Epithelial cell of esophagus (primary cell): Measurements from ENCODE around the gene SRRM5.
"Not testable (repeated sequence)": the region's sequence is repeated elsewhere in the genome, so short reads cannot be mapped to it uniquely, and the experiment has no call there.

Source experiments
- DNase-seq: peaks from one replicate; pipeline ENCODE4 v3.0.0; 2010; ENCODE audit warnings: low read depth
- H3K4me3 ChIP-seq: 2 replicates; pipeline ENCODE4 v1.5.1; 2011; ENCODE audit warnings: mild to moderate bottlenecking, low read length, control low read depth
- CTCF ChIP-seq: IDR thresholded peaks from 2 replicates; pipeline ENCODE4 v1.5.1; 2011; ENCODE audit warnings: low read depth, mild to moderate bottlenecking, low read length, control low read depth, inconsistent platforms; ENCODE audit not compliant: insufficient read depth; ENCODE audit errors: missing control alignments

Gene SRRM5

DNA sequence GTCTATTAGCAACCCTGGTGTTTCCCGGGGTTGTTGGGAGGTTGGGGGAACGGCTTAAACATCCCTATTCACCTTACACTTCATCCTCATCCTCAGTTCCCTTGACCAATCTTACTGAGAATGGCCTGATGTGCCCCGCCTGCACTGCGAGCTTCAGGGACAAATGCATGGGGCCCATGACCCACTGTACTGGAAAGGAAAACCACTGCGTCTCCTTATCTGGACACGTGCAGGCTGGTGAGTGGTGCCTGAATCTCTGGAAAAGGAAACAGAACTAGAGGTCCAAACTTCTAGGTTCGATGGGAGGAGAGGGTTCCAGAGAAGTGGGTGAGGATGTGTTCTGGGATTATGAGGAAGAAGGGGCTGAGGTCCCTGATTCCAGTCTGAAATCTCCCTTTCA lies 30.4 kb upstream of the SRRM5 start:
- TF ChIP-seq CTCF = no peak
- no peak overlapping the region for H3K4me3 ChIP-seq
- no peak for DNase-seq

GRCh38 chr19:43582495-43582894 lies 29.4 kb upstream of the SRRM5 start:
- DNase-seq = no peak
- TF ChIP-seq CTCF = no peak
- no peak overlapping the region for H3K4me3 ChIP-seq

GRCh38 chr19:43584484-43584883 lies 27.4 kb upstream of the SRRM5 start:
- DNase-seq = no peak
- TF ChIP-seq CTCF = no peak
- no peak overlapping the region for H3K4me3 ChIP-seq

- TF ChIP-seq CTCF = no peak
- DNase-seq = no peak
- no peak overlapping the region for H3K4me3 ChIP-seq
These were observed 25.5 kb upstream of the SRRM5 start for GRCh38 chr19:43586346-43586745.

DNA sequence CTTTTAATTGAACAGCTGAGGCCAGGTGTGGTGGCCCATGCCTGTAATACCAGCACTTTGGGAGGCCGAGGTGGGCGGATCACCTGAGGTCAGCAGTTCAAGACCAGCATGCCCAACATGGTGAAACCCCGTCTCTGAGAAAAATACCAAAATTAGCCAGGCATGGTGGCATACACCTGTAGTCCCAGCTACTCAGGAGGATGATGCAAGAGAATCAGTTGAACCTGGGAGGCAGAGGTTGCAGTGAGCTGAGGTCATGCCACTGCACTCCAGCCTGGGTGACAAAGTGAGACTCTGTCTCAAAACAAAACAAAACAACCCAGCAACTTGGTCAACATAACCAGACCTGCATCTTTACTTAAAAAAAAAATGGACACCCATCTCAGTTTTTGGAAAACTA lies 24.9 kb upstream of the SRRM5 start:
- not testable (repeated sequence) for H3K4me3 ChIP-seq, DNase-seq

DNA sequence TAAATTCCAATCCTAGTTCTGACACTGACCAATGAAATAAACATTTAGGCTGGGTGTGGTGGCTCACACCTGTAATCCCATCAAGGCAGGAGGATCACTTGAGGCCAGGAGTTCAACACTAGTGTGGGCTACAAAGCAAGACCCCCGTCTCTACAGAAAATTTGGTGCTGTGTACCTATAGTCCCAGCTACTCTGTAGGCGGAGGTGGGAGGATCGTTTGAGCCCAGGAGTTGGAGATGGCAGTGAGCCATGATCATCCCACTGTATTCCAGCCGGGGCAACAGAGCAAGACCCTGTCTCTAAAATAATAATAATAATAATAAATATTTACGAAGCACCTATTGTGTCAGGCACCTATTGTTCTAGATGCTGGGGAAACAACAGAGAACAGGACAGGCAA lies 22.6 kb upstream of the SRRM5 start:
- no peak for TF ChIP-seq CTCF
- no peak overlapping the region for H3K4me3 ChIP-seq
- DNase-seq = no peak

- TF ChIP-seq CTCF = no peak
- DNase-seq = no peak
- H3K4me3 ChIP-seq = no peak overlapping the region
These were observed 22.2 kb upstream of the SRRM5 start for GRCh38 chr19:43589678-43590077.
